GM21619 (cell line): ENCODE results near the gene CTAGE4.
"Not testable (repeated sequence)": the region's sequence is repeated elsewhere in the genome, so short reads cannot be mapped to it uniquely, and the experiment has no call there.

ENCODE experiments used
- ATAC-seq: cut with Tn5 transposase; IDR thresholded peaks from one replicate; pipeline ENCODE4 v1.9.1; 2021; ENCODE audit not compliant: unreplicated experiment

CTAGE4 gene

GRCh38 chr7:144183166-144183565 is at the start of gene CTAGE4:
TSS of gene CTAGE4 (plus strand) at chr7:144183466. CDS start at chr7:144183504, 38 bp downstream.
- not testable (repeated sequence) for ATAC-seq

- no peak for ATAC-seq
Observed at GRCh38 chr7:144134116-144134515, 49.1 kb upstream of the CTAGE4 start.

DNA sequence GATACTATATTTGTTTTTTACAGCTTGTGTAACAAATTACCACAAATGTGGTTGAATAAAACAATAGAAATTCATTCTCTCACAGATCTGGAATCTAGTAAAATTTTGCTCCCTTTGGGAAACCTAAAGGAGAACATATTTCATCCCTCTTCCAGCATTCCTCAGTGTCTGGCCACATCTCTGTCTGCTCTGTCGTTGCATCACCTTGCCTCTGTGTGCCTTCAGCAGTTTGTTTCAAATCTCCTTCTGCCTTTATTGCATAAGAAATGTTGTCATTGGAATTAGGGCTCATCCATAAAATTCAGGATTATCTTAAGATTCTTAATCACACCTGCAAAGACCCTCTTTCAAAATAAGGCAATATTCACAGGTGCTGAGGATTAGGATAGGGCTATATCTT is 45.8 kb upstream of the CTAGE4 start:
- no peak for ATAC-seq

DNA sequence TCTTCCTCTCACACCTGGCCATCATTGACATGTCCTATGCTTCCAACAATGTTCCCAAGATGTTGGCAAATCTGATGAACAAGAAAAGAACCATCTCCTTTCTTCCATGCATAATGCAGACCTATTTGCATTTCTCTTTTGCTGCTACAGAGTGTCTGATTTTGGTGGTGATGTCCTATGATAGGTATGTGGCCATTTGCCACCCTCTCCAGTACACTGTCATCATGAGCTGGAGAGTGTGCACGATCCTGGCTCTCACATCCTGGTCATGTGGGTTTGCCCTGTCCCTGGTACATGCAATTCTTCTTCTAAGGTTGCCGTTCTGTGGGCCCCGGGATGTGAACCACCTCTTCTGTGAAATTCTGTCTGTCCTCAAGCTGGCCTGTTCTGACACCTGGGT is 41.1 kb upstream of the CTAGE4 start:
- no peak for ATAC-seq

- ATAC-seq: no peak
Observed at GRCh38 chr7:144144426-144144825, 38.8 kb upstream of the CTAGE4 start.

- no peak for ATAC-seq
Observed at GRCh38 chr7:144148224-144148827, 34.9 kb upstream of the CTAGE4 start.

DNA sequence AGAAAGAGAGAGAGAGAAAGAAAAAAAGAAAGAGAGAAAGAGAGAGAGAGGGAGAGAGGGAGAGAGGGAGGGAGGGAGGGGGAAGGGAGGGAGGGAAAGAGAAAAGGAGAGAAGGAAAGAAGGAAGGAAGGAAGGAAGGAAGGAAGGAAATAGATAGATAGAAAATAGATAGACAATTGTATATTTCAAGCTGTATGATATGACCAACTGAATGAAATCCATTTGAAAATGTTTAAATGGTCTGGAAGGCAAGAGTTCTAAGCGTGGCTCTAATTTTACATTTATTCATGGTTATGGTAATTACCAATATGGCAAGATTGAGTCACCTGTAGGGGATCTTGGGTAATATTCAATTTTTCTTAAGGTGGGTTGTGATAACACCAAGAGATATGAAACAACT is 24.4 kb upstream of the CTAGE4 start:
- ATAC-seq: no peak

DNA sequence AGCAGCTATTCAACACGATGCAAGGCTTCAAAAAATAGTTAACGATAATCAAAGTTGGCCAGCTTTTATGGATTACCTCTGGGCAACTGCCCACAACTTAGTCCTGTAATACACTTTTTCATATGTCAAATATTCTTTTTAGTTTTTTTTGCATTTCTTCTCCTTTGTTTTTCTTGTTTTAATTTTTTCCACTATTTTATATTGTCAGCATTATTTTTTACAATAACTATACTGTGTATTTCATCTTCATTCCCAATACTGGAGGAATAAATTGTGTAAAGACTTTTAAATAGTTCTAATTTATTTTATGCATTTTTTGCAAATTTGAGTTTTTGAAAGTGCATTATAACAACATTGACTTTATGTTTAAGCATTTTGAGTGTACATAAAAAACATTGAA is 18.5 kb upstream of the CTAGE4 start:
- no peak for ATAC-seq

GRCh38 chr7:144171594-144172350 is 11.5 kb upstream of the CTAGE4 start:
- not testable (repeated sequence) for ATAC-seq

- ATAC-seq: no peak
Observed at GRCh38 chr7:144174613-144175012, 8.7 kb upstream of the CTAGE4 start.

DNA sequence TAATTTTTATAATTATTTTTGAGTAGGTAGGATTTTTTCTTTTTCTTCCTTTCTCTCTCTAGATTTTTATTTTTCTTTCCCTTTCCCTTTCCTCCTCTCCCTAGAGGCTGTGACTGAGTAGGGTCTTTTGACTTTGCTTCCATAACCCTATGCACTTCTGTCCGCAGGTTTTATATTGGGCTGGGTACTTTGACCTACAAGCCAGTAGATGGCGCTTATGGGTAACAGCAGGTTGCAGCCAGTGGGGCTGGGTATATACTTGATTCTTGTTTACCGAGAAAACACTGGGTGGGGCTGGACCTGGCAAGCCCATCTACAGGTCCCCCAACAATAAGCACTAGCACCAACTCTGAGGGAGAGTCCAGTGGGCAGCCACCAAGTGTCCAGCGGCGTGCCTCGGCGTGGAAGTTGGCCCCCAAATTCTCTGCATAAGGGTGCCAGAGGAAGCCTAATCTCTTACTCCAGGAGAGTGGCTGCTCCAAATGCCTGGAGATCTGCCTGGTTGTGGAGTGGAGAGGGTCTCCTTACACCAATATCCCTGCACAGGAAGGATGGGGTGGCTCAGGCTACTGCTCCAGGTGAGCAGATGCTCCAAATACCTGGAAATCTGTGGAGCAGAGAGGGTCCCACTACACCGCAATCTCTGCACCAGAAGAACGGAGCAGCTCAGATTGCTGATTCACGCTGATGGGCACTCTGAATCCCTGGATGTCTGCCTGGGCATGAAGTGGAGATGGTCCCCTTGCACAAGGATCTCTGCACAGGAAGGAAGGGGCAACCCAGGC is 4.7 kb upstream of the CTAGE4 start:
- peak; percentile 98 for ATAC-seq

DNA sequence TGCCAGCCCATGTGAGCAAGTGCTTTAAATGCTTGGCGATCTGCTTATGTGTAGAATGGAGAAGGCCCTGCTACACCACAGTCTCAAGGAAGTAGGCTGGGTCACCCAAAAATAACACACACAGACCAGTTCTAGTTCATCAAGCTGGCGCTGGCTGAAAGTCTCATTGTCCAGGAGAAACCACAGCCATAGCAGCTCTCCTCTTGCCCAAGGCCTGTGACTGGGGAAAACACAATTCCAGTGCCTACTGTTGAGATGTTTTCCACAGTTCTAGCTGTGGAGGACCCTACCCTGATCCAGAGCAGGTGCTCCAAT is 4.1 kb upstream of the CTAGE4 start:
- not testable (repeated sequence) for ATAC-seq

DNA sequence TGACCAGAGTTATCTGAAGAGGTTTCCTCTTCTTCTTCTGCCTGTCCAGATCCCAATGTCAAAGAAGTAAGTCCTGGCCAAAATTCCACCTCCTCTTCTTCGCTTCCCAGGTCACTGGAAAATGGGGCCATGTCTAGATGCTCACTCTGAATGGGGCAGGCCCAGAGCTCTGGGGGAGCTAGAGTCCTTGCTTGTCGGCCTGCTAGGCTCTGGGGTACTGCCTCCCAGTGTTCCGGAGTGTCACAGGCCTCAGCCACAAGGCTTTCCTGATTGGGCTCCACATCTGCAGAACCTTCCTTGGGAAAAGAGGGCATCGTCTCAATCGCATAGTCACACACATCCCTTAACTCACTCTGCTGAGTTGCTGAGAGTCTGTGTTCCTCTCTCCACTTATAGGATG is 4.6 kb downstream of the CTAGE4 start:
- ATAC-seq: not testable (repeated sequence)

DNA sequence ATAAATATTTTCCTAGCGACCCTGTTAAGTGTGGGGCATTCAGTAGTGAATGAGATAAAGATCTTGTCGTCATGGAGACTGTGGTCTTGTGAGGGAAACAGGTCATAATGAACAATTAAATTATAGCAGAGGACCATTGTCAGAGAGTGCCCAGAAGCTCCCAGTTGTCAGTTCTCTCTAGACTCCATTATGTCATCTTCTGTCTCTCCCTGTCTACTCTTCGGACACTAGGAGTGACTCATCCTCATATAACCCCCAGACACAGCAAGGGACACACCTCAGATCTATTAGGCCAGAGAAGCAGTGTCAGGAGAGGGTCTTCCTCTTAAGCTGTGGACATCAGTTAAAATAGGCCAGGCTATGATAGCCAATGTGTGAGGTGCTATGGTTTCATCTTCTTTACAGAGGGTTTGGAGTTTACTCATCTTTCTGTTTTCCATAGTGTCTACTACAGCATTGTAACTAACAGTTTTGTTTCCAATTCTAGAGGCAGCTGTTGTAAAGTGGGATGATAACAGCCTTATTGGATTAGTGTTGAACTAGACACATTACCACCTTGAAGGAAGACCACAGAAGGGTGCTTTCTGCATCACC is 5.4 kb downstream of the CTAGE4 start:
- ATAC-seq: not testable (repeated sequence)

DNA sequence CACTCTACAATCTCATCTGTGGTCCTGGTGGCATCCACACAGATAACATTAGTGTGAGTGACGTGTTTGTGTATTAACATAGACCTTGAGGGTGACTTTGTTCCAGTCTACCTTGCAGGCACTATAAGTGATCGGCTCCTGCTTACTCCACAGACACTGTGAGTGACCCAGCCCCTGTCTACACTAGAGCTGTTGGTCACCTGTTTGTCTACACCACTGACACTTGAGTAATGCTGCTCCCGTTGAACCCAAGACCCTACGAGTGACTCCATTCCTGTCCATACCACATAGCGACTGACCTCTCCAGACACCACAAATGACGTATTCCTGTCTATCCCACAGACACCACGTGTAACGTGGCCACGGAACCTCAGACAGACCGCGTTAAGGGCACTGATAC is 10.5 kb downstream of the CTAGE4 start:
- not testable (repeated sequence) for ATAC-seq

- ATAC-seq: not testable (repeated sequence)
Observed at GRCh38 chr7:144194453-144194852, 11.2 kb downstream of the CTAGE4 start.

DNA sequence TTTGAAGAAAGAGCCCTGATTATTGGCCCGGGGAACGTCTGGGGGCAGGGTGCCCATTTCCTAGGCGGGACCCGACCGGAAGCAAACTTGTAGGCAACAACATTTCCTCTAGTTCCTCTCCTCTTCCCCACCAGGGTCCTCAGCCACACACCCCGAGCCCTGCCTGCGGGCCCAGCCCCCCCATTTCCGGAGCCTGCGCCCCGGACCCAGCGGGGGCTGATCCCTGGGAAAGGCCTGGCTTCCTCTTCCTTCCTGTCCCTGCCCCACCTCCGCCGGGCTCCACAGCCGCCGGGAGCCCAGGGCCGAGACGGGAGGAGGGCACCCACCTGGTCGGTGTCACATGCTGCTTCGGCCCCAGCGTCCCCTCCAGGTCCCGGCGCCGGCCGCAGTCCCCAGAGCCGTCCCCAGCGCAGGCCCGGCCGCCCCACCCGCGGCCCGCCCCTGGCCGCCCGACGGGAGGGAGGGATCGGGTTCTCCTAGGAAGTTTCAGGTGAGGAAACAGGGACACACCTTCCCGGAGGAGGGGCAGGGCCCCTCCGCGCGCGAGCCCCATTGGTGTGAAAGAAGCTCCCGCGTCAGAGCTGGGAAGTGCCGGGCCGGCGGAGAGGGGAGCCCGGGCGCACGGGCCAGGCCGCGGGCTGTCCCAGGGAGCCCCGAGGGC is 12.1 kb downstream of the CTAGE4 start, which contains the start of gene ARHGEF35:
TSS of gene ARHGEF35 (minus strand) at position 622 of the 661 bp plus-strand sequence. CDS start 7,450 bp downstream, outside the sequence.
- ATAC-seq: peak; percentile 62

DNA sequence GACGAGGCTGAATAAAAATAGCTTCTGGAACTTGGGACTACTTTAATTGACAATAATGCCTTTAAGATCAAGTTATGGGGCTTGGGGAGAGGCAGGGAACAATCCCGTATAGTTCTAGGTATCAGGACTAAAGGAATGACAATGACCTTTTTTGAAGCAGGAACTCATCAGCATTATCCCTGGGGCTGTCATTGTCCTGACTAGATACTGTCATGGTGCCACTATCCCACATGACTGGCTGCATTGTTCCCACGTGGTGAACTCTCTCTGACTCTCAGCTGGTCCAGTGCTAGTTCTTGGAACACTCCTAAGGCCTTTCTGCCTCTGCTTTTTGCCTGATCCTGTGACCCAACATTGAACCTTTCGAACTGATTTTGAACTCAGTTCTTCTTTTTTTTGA is 15.7 kb downstream of the CTAGE4 start:
- ATAC-seq: not testable (repeated sequence)

DNA sequence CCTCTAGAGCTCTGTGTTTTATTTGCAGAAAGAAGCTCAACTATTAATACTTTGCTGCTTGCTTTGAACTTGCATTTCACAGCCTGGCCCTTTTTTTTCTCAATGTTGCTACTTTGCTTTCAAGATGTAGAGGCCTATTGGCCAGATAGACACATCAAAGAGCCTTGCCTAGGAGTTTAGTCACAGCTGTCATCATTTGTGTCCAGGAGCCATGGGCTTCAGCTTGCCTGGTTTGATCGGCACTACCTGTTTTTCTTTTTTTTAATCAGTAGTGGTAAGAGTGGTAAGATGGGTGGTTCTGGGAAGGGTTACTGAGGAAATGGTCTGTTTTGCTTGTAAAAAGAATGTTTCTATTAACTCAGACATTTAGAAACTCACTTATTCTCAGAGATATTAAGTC is 18.7 kb downstream of the CTAGE4 start:
- ATAC-seq: peak; percentile 19

- not testable (repeated sequence) for ATAC-seq
Observed at GRCh38 chr7:144203086-144203485, 19.8 kb downstream of the CTAGE4 start.

DNA sequence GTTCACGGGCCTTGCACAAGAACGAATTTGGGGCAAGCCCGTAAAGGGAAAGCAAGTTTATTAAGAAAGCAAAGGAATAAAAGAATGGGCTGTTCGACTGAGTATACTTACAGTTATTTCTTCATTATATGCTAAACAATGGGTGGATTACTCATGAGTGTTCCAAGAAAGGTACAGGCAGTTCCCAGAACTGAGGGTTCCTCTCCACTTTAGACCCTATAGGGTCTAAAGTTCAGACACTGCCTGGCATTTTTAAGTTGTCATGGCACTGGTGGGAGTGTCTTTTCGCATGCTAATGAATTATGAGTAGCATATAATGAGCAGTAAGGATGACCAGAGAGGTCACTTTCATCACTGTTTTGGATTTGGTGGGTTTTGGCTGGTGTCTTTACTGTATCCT is 22.0 kb downstream of the CTAGE4 start:
- not testable (repeated sequence) for ATAC-seq
